Gastrocnemius medialis (tissue), 4 donors: ENCODE data around the gene CASP3. TPM values are rescaled to one million over a fixed set of nuclear protein-coding genes. Genes with fewer than 3 reads are reported as not detected.

Experiments used
- ATAC-seq, 2 donors: fragments of 150-250 bp; one replicate each; pipeline ENCODE4 v1.9.1; 2016
- DNase-seq, 2 donors: peaks; one replicate each; pipeline ENCODE4 v3.0.0-alpha.2; 2019
- H3K27ac ChIP-seq, 4 donors: fragments of 200-600 bp; sonication (generic); 1 replicate in 1 of 4; 2 replicates in 3 of 4; pipeline ENCODE4 v1.5.1; 2016 to 2018; ENCODE audit warnings: mild to moderate bottlenecking in 2 of 4, moderate library complexity in 1 of 4
- H3K27me3 ChIP-seq, 3 donors: fragments of 200-600 bp; sonication (generic) in 2 of 3; 1 replicate in 1 of 3; 2 replicates in 2 of 3; pipeline versions ENCODE4 v1.5.1 to v1.6.0; 2016 to 2019; ENCODE audit warnings: mild to moderate bottlenecking in 1 of 3, moderate library complexity in 1 of 3
- H3K36me3 ChIP-seq, 2 donors: fragments of 200-600 bp; sonication (generic) in 1 of 2; one replicate each; pipeline ENCODE4 v1.5.1; 2017 to 2018
- H3K4me1 ChIP-seq, 2 donors: fragments of 200-600 bp; sonication (generic) in 1 of 2; one replicate each; pipeline ENCODE4 v1.5.1; 2016 to 2017; ENCODE audit warnings: mild to moderate bottlenecking in 2 of 2
- H3K4me3 ChIP-seq, 4 donors: fragments of 200-600 bp; sonication (generic) in 3 of 4; 1 replicate in 1 of 4; 2 replicates in 3 of 4; pipeline ENCODE4 v1.5.1; 2016 to 2019; ENCODE audit warnings: mild to moderate bottlenecking in 2 of 4
- H3K9me3 ChIP-seq, 3 donors: fragments of 200-600 bp; sonication (generic) in 2 of 3; 1 replicate in 1 of 3; 2 replicates in 2 of 3; pipeline ENCODE4 v1.5.1; 2016 to 2019
- POLR2A ChIP-seq, 2 donors: fragments of 450-650 bp; IDR thresholded peaks; one replicate each; pipeline ENCODE4 v1.6.1; 2017; ENCODE audit warnings: antibody characterized with exemption in 2 of 2, mild to moderate bottlenecking in 2 of 2, moderate library complexity in 2 of 2
- in situ Hi-C, 4 donors: fragments of 200-750 bp; cut with MboI; loops; one replicate each; pipeline versions ENCODE4 v1.15.0 to v1.8.0; 2017; ENCODE audit warnings: low sequenced_read_pairs in 4 of 4
- intact Hi-C: fragments of 100-400 bp; cut with DNase I; formaldehyde crosslinking; loops from one replicate; pipeline ENCODE4 v1.15.1; 2023; ENCODE audit warnings: low total_unique reads
- total RNA-seq, 4 donors: library from RNA; depleted of rRNA; stranded (reverse); fragments of >200 nt; gene quantifications; one replicate each; pipeline versions ENCODE4 v1.1.0 to v1.2.3, GENCODE V29; 2016
- TF ChIP-seq, protein P1 (sequence below), 5 experiments: fragments of 450-650 bp in 3 of 5; fragments of 200-600 bp in 2 of 5; sonication (generic) in 2 of 5; IDR thresholded peaks in 4 of 5; conservative IDR thresholded peaks in 1 of 5; 1 replicate in 4 of 5; 2 replicates in 1 of 5; pipeline ENCODE4 v1.5.1; 2016 to 2019; ENCODE audit warnings: antibody characterized with exemption in 5 of 5, mild to moderate bottlenecking in 3 of 5, moderate library complexity in 3 of 5

The CASP3 gene
- total RNA-seq, 4 donors from 2014 or later, result 16.9 to 25.5 (median 20.8) TPM

- Histone ChIP-seq H3K4me1 (no peaks in the 10 kb centered on the region), H3K4me3 (no peak overlapping the region), H3K27ac (no peak overlapping the region), H3K36me3 (no peaks in the 10 kb centered on the region), H3K27me3 (no peaks in the 10 kb centered on the region), H3K9me3 (no peaks in the 10 kb centered on the region)
- intact Hi-C loops, result no loop called here
- ATAC-seq, result no peak
- TF ChIP-seq, protein P1, sequence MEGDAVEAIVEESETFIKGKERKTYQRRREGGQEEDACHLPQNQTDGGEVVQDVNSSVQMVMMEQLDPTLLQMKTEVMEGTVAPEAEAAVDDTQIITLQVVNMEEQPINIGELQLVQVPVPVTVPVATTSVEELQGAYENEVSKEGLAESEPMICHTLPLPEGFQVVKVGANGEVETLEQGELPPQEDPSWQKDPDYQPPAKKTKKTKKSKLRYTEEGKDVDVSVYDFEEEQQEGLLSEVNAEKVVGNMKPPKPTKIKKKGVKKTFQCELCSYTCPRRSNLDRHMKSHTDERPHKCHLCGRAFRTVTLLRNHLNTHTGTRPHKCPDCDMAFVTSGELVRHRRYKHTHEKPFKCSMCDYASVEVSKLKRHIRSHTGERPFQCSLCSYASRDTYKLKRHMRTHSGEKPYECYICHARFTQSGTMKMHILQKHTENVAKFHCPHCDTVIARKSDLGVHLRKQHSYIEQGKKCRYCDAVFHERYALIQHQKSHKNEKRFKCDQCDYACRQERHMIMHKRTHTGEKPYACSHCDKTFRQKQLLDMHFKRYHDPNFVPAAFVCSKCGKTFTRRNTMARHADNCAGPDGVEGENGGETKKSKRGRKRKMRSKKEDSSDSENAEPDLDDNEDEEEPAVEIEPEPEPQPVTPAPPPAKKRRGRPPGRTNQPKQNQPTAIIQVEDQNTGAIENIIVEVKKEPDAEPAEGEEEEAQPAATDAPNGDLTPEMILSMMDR (IDR thresholded peaks at IDR 0.05 in 4 of 5, conservative IDR thresholded peaks at IDR 0.05 in 1 of 5), result no peak
- no peak for TF ChIP-seq POLR2A (IDR thresholded peaks at IDR 0.05)
- DNase-seq, result no peak
- in situ Hi-C loops, result no loop called here
Observed at GRCh38 chr4:184598753-184599491, 50.3 kb downstream of the CASP3 start.

DNA sequence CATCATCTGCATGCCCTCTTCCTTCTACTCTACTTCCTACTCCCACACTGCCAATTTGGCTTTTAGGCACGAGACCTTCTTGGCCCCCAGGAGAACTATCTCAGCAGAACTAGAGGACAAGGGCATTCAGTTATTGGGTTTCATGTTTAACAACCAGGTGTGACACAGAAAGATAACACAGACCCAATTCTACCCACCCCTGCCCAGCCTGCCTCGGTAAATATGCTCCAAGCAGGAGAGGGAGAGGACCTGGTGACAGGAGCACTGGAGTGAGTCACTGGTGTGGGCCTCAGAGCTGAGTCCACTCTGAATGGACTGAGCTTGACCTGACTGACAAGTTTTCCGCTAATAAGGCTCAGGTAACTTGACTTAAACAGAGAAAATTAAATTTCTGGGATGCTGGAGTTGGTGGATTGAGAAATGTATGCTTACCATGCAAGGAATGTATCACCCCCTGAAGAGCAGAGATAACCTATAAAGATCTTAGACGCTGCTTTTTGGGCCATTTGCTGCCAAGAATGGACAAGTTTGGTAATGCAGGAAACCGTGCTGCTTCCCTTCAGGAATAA is 52.5 kb downstream of the CASP3 start:
- ATAC-seq, result no peak
- in situ Hi-C loops (no loop called here), intact Hi-C loops (no loop called here)

DNA sequence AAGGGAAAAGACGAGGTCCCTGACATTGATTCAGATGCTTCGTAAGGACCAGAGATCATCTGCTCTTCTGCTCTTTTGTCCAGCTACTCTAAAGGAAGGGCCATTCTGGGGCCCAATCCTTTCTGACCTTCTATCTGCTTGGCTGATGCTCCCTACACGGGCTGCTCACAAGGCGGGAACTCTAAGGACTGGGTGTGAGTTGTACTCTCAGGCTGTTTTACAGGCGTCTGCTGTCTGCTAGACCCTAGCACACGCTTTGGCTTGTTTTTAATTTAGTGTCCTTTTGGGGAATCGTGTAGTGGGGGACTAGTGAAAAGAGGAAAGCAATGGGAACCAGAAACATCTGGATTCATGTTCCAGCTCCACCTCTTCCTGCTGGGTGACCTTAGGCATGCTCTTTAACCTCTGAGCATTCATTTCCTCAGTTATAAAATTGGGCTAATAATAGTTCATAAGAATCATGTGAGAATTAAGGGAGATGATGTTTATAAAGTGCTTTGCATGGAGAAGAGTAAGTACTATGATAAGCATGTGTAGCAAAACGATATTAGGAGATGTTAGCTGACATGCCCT is 53.1 kb downstream of the CASP3 start:
- Histone ChIP-seq H3K27me3 (peaks cover 0 to 2% (median 0%) of the 10 kb centered on the region in 3 donors), H3K4me3 (no peak overlapping the region), H3K27ac (no peak overlapping the region), H3K36me3 (no peaks in the 10 kb centered on the region), H3K4me1 (no peaks in the 10 kb centered on the region), H3K9me3 (no peaks in the 10 kb centered on the region)
- no peak for ATAC-seq
- intact Hi-C loops, result no loop called here
- DNase-seq, result no peak
- in situ Hi-C loops, result no loop called here
- TF ChIP-seq, protein P1 (IDR thresholded peaks at IDR 0.05 in 4 of 5, conservative IDR thresholded peaks at IDR 0.05 in 1 of 5), result no peak
- no peak for TF ChIP-seq POLR2A (IDR thresholded peaks at IDR 0.05)

More for the DNA sequence above, 52.5 kb downstream of the CASP3 start:
- Histone ChIP-seq H3K4me3 (no peak overlapping the region), H3K27ac (no peak overlapping the region), H3K36me3 (no peaks in the 10 kb centered on the region), H3K27me3 (no peaks in the 10 kb centered on the region), H3K4me1 (no peaks in the 10 kb centered on the region), H3K9me3 (no peaks in the 10 kb centered on the region)
- TF ChIP-seq, protein P1 (IDR thresholded peaks at IDR 0.05 in 4 of 5, conservative IDR thresholded peaks at IDR 0.05 in 1 of 5), result no peak
- TF ChIP-seq POLR2A (IDR thresholded peaks at IDR 0.05), result no peak
- DNase-seq, result no peak

DNA sequence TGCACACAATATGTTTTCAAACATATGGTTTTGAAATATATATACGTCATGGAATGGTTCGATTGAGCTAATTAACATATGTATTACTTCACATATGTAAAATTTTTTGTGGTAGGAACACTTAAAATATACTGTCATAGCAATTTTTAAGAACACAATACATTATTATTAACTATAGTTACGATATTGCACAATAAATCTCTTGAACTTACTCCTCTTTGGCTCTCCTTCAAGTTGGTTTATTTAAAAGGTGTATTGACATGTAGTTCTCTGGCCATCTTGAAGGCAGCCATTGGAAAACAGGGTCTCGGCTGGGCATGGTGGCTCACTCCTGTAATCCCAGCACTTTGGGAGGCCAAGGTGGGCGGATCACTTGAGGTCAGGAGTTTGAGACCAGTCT is 53.8 kb downstream of the CASP3 start:
- Histone ChIP-seq H3K4me1 (no peaks in the 10 kb centered on the region), H3K4me3 (no peak overlapping the region), H3K27ac (no peak overlapping the region), H3K9me3 (no peaks in the 10 kb centered on the region), H3K36me3 (no peaks in the 10 kb centered on the region), H3K27me3 (peaks cover 0 to 5% (median 0%) of the 10 kb centered on the region in 3 donors)
- intact Hi-C loops (no loop called here), in situ Hi-C loops (no loop called here)
- no peak for DNase-seq
- ATAC-seq, result no peak
- TF ChIP-seq POLR2A (IDR thresholded peaks at IDR 0.05), result no peak
- TF ChIP-seq, protein P1 (IDR thresholded peaks at IDR 0.05 in 4 of 5, conservative IDR thresholded peaks at IDR 0.05 in 1 of 5), result no peak
